ENCODE measurements around the gene COMMD1.
A peak's percentile ranks its signal among the peaks of the same experiment; 100 is the strongest.
"Not testable (repeated sequence)": the region's sequence is repeated elsewhere in the genome, so short reads cannot be mapped to it uniquely, and the experiment has no call there.

Gene COMMD1

GRCh38 chr2:61905372-61906185, at the start of gene COMMD1:
Gene COMMD1 (plus strand): TSS chr2:61905674. CDS start chr2:61905679, 5 bp downstream.
- ATAC-seq: peak; percentile 99

- ATAC-seq: peak; percentile 33 to 39
Measured at GRCh38 chr2:61857224-61857623, 48.2 kb upstream of the COMMD1 start.

- no peak for ATAC-seq
Measured at GRCh38 chr2:61862085-61862484, 43.4 kb upstream of the COMMD1 start.

- not testable (repeated sequence) for ATAC-seq
Measured at GRCh38 chr2:61866482-61867089, 38.9 kb upstream of the COMMD1 start.

- no peak for ATAC-seq
Measured at GRCh38 chr2:61876400-61876799, 29.1 kb upstream of the COMMD1 start.

DNA sequence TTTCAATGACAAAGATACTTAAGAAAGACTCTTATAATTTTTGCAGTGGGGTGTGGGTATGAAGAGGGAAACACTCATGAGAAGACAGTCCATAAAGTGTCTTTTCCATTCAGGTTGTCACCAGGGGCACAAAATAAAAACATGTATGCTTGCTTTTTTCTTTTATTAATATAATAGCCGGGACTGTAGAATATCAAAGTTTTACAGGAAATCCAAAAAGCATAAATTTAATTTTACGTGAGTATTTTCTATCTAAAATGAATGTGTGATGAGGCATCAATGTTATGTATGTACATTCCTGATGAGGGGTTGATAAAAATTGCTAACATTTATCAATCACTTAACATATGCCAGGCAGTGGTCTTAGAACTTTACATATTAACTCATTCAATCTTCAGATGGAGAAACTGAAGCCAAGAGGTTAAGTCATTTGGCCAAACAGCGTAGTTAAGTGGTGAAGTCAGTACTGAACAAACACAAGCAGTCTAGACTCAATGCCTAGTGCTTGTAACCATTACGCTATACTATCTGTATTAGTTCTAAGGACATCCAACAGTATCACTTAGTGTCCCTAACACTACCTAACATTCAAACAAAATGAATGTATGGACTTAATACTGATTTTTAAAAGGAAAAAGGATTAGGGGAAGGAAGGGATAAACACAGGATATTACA, 27.8 kb upstream of the COMMD1 start:
- ATAC-seq: no peak

GRCh38 chr2:61878761-61879160, 26.7 kb upstream of the COMMD1 start:
- ATAC-seq: no peak

DNA sequence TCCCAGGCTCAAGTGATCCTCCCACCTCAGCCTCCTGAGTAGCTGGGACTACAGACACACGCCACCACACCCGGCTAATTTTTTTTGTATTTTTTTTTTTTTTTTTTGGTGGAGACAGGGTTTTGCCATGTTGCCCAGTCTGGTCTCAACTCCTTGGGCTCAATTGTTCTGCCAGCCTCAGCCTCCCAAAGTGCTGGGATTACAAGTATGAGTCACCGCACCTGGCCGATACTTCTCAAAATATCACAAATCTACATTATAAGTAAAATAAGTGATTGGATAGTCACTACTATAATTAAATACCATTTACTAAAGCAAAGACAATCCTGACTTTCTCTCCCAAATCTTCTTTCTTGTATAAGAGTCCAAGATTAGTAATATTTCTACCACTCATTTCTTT, 26.1 kb upstream of the COMMD1 start:
- not testable (repeated sequence) for ATAC-seq

DNA sequence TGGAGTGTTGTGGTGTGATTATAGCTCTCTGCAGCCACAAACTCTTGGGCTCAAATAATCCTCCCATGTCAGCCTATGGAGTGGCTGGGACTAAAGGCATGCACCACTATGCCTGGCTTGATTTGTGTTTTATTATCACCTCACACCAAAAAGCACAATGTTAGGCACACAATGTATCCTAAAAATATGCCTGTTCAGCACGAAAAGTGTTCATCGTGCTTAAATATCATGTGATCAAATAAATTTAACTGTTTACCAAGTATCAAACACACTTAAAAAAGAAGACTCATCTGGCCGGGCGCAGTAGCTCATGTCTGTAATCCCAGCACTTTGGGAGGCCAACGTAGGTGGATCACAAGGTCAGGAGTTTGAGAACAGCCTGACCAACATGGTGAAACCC, 22.6 kb upstream of the COMMD1 start:
- no peak for ATAC-seq

DNA sequence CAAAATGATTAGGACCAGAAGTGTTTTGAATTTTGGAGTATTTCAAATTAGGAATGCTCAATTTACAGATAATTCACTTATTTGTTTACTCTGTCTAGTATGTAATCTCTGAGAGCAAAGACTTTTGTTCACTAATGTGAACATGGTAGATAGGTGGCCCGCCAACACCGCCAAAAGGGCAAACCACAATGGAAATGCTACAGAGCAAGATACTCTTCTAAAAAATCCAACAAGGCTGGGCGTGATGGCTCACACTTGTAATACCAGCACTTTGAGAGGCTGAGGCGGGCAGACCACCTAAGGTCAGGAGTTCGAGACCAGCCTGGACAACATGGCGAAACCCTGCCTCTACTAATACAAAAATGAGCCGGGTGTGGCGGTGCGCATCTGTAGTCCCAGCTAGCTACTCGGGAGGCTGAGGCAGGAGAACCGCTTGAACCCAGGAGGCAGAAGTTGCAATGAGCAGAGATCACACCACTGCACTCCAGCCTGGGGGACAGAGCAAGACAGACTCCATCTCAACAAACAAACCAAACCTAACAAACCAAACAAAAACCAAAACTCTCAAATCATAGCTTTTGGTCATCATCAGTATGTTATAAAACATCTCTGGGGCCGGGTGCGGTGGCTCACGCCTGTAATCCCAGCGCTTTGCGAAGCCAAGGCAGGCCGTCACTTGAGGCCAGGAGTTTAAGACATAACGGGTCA, 19.4 kb upstream of the COMMD1 start:
- no peak for ATAC-seq

GRCh38 chr2:61887717-61888266, 17.7 kb upstream of the COMMD1 start:
- ATAC-seq: peak; percentile 2 to 4

GRCh38 chr2:61888267-61889055, 17.0 kb upstream of the COMMD1 start, which contains the start of gene CCT4:
Gene CCT4 (minus strand): TSS chr2:61888656. CDS start chr2:61888507, 149 bp downstream.
- peak; percentile 80 to 82 for ATAC-seq

DNA sequence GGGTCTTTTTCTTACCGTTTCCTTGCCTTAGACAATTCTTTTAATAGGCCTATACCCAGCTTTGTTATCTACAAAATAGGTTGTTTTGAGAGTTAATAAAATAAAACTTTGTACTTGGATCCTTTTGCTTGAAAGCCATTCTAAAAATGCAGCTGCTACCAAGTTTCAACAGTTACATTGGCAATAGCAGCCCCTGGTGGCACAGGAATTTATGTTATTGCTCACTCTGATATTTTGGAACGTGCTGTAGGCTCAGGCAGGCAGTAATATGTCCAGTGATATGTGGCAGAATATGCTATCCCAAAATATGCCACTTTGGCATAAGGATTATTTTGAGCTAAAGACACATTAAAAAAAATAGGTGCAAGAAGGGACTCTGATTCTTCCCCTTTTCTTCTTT, 6.7 kb upstream of the COMMD1 start:
- no peak for ATAC-seq

DNA sequence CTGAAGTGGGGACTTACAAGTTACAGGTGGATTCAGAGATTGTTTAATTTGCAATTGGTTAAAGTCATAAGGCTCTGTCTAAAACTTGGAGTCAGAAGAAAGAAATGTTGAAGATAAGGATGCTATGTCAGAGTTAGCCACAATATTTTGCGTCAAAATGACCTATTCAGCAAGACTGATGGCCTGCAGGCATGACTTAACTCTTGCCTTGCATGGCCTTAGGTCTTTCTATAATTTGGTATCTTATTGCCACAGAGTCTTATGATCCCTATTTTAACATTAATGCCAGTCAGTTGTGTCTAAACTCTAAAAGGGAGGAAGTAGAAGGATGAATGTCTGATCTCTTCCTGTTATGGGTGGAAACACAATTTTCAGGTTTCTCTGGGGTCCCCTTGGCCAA, 5.2 kb upstream of the COMMD1 start:
- no peak for ATAC-seq

DNA sequence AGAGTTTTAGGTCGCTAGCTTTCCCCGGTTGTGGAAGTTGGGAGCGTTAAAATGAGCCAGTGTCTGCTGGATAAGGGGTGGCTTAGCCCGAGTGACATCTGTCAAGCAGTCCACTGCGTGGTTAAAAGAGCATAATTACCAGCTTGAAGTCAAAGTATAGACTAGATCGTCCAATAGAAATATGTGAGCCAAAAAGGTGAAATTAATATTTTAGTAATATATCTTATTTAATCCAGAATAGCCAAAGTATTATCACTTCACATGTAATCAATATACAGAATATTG, 654 bp downstream of the COMMD1 start:
- ATAC-seq: peak in 1 of 2 donors; percentile 6

DNA sequence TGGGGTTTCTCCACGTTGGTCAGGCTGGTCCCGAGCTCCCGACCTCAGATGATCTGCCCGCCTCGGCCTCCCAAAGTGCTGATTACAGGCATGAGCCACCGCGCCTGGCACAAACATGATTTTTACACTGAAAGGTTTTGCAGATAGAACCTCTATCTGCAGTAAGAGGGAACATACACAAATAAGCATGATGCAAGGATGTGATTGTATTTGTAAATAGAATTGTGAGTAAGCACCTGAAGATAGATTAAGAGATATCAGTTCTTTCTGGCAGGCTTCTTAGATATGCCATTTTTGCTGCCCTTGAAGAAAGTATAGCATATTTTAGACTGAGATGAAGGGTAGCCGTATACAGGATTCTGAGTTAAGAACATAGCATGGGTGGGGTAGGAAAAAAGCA, 3.6 kb downstream of the COMMD1 start:
- no peak for ATAC-seq

- ATAC-seq: no peak
Measured at GRCh38 chr2:61910603-61911002, 5.1 kb downstream of the COMMD1 start.

DNA sequence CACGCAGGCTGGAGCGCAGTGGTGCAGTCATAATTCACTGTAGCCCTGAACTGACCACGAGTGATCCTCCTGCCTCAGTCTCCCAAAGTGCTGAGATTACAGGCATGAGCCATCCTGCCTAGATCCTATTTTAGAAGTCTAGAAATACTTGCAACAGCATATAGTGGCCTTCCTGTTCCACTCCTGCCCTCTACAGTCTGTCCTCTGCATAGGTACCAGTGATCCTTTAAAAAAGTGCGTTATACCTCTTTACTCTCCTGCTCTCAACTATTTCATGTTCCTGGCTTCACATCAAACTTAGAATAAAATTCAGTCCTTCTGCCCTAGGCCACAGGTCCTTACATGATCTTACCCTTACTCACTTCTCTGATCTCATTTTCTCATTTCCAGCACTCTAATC, 6.0 kb downstream of the COMMD1 start:
- no peak for ATAC-seq

DNA sequence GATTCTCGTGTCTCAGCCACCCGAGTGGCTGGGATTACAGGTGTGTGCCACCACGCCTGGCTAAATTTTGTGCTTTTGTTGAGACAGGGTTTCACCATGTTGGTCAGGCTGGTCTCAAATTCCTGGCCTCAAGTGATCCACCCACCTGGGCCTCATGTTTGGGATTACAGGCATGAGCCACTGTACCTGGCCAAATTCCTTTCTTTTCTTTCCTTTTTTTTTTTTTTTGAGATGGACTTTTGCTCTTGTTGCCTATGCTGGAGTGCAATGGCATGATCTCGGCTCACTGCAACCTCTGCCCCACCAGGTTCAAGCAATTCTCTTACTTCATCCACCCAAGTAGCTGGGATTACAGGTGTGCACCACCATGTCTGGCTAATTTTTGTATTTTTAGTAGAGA, 9.3 kb downstream of the COMMD1 start:
- ATAC-seq: not testable (repeated sequence)

DNA sequence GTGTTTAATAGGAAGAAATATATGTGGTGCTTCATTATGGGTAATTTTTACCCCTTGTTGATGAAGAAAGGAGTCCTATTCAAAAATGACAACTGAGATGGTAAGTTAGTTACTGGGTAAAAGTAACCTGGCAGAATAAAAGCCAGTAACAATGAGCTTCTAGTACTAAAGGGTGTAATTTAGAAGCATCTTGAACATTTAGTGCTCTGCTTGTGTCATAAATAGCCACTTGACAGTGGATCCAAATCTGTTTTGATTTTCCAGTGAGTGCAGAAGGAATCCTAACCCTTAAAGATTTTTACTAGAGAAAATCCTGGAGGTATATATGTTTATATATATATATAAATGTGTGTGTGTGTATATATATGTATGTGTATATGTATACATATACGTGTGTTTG, 15.1 kb downstream of the COMMD1 start:
- ATAC-seq: no peak

DNA sequence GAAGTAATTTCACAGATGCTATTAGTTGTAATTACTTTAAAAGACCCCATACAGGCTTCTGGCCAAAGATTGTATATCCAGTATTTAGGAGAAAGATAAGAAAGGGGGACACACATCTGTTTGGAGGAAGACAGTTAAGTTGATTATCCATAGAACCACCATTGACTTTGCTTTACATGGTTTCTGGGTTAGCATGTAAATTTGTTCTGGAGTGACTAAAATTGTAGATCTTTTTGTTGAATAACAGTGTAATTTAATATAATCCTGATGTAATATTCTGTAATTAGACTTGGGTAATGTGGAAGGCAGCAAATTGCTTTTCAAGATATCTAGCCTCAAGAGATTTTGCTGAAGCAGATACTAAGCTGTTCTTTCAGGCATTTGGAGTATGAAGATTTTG, 17.2 kb downstream of the COMMD1 start:
- ATAC-seq: no peak

Measured in activated CD4-positive, CD25-positive, alpha-beta regulatory T cell treated with anti-CD3 and anti-CD28 coated beads, Interleukin-2, amount 50 U/mL, for 24 hours (primary cell).